ENCODE data around the gene GABRR1. TPM values are rescaled to one million over a fixed set of nuclear protein-coding genes. Genes with fewer than 3 reads are reported as not detected.
"Not testable (repeated sequence)": the region's sequence is repeated elsewhere in the genome, so short reads cannot be mapped to it uniquely, and the experiment has no call there.

Gene GABRR1
- total RNA-seq, 1 donor from 2014 or later, result not detected

DNA sequence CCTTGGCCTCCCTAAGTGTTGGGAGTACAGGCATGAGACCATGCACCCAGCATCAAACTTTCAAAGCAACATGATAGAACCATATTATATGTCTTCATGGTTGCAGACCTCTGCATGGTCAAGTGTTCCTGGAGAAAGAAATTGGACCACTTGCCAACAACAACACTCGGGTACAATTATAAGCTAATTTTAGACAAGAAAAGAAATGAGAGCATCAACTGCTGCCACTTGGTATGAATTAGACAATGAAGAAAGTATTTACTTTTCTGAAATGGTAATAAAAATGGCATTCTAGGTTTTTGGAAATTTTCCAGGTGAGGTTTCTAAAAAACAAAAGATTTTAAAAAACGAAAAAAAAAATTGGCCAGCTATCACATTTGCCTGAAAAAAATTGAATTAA, 79.0 kb downstream of the GABRR1 start:
- Histone ChIP-seq H3K4me3 (ENCODE audit: low read depth, low read length) (no peak overlapping the region), H3K36me3 (ENCODE audit: control insufficient read depth, insufficient read depth, low read length) (no peaks in the 10 kb centered on the region), H3K27me3 (ENCODE audit: control insufficient read depth, insufficient read depth, low read length) (no peaks in the 10 kb centered on the region)
- DNase-seq (ENCODE audit: low read depth) (no peak), FAIRE-seq (no peak)
- no peak for TF ChIP-seq CTCF (IDR thresholded peaks at IDR 0.05; ENCODE audit: insufficient read depth, low read length, severe bottlenecking)

- no peak for TF ChIP-seq CTCF (IDR thresholded peaks at IDR 0.05; ENCODE audit: insufficient read depth, low read length, severe bottlenecking)
- no peak for FAIRE-seq
- DNase-seq (ENCODE audit: low read depth), result no peak
- Histone ChIP-seq H3K36me3 (ENCODE audit: control insufficient read depth, insufficient read depth, low read length) (no peaks in the 10 kb centered on the region), H3K4me3 (ENCODE audit: low read depth, low read length) (no peak overlapping the region), H3K27me3 (ENCODE audit: control insufficient read depth, insufficient read depth, low read length) (no peaks in the 10 kb centered on the region)
These were observed 82.4 kb downstream of the GABRR1 start for GRCh38 chr6:89134723-89135122.

- no peak for TF ChIP-seq CTCF (IDR thresholded peaks at IDR 0.05; ENCODE audit: insufficient read depth, low read length, severe bottlenecking)
These were observed 83.2 kb downstream of the GABRR1 start for GRCh38 chr6:89133981-89134380.

GRCh38 chr6:89132057-89132456, 85.1 kb downstream of the GABRR1 start:
- no peaks in the 10 kb centered on the region for H3K36me3 ChIP-seq (ENCODE audit: control insufficient read depth, insufficient read depth, low read length)
- no peak for TF ChIP-seq CTCF (IDR thresholded peaks at IDR 0.05; ENCODE audit: insufficient read depth, low read length, severe bottlenecking)
- FAIRE-seq, result no peak

More at GRCh38 chr6:89133981-89134380, 83.2 kb downstream of the GABRR1 start:
- DNase-seq (ENCODE audit: low read depth) (no peak), FAIRE-seq (no peak)
- no peak overlapping the region for H3K4me3 ChIP-seq (ENCODE audit: low read depth, low read length)
- H3K27me3 ChIP-seq (ENCODE audit: control insufficient read depth, insufficient read depth, low read length), result no peaks in the 10 kb centered on the region
- no peaks in the 10 kb centered on the region for H3K36me3 ChIP-seq (ENCODE audit: control insufficient read depth, insufficient read depth, low read length)

DNA sequence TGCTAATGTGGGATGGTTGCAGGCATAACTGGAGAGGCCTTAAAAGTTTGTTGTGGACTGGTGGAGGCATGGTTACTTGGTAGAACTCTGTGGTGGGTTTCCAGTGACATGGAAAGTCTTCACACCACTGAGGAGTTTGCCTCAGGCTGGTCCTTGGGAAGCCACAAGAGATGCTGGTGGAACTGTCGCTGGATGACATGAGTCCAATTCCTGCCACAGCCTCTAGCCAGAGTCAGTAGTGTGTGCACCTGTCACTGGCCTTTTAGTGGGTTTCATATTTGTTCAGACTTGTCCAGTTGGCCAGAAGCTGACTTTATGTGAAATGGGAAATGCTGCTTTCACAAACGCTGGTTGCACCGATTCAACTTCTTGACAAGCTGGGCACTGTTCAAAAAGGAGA, 85.6 kb downstream of the GABRR1 start:
- no peak overlapping the region for H3K4me3 ChIP-seq (ENCODE audit: low read depth, low read length)
- no peaks in the 10 kb centered on the region for H3K36me3 ChIP-seq (ENCODE audit: control insufficient read depth, insufficient read depth, low read length)
- no peak for DNase-seq (ENCODE audit: low read depth)
- no peak for TF ChIP-seq CTCF (IDR thresholded peaks at IDR 0.05; ENCODE audit: insufficient read depth, low read length, severe bottlenecking)
- FAIRE-seq, result no peak
- H3K27me3 ChIP-seq (ENCODE audit: control insufficient read depth, insufficient read depth, low read length), result no peaks in the 10 kb centered on the region

More at GRCh38 chr6:89132057-89132456, 85.1 kb downstream of the GABRR1 start:
- DNase-seq (ENCODE audit: low read depth), result no peak
- H3K4me3 ChIP-seq (ENCODE audit: low read depth, low read length), result no peak overlapping the region
- H3K27me3 ChIP-seq (ENCODE audit: control insufficient read depth, insufficient read depth, low read length), result no peaks in the 10 kb centered on the region

- H3K4me3 ChIP-seq (ENCODE audit: low read depth, low read length); H3K27me3 ChIP-seq (ENCODE audit: control insufficient read depth, insufficient read depth, low read length); H3K36me3 ChIP-seq (ENCODE audit: control insufficient read depth, insufficient read depth, low read length); DNase-seq (ENCODE audit: low read depth); FAIRE-seq: not testable (repeated sequence)
These were observed 88.9 kb downstream of the GABRR1 start for GRCh38 chr6:89128256-89128671.

Other genes with a start within 250 kb of the GABRR1 start
- gene PNRC1, start 136.6 kb downstream of the GABRR1 start, total RNA-seq, result 21.1 and 32.8 TPM in 2 replicates
- gene SRSF12, start 99.3 kb downstream of the GABRR1 start, total RNA-seq, result under 0.01 and 0.38 TPM in 2 replicates
- 6.1 and 7.1 TPM in 2 replicates for gene PM20D2, start 71.3 kb downstream of the GABRR1 start, total RNA-seq
- gene GABRR2, start 97.9 kb upstream of the GABRR1 start, total RNA-seq, result under 0.01 and 0.26 TPM in 2 replicates
- 20.5 and 28.4 TPM in 2 replicates for gene UBE2J1, start 135.4 kb upstream of the GABRR1 start, total RNA-seq
- gene RRAGD, start 194.9 kb upstream of the GABRR1 start, total RNA-seq, result 3.4 and 5.5 TPM in 2 replicates
- 6.1 and 9.5 TPM in 2 replicates for gene ANKRD6, start 215.8 kb upstream of the GABRR1 start, total RNA-seq

Data from bronchial epithelial cell (primary cell).